ENCODE data around the gene SLC12A8. TPM values are rescaled to one million over a fixed set of nuclear protein-coding genes. Genes with fewer than 3 reads are reported as not detected.
A peak's percentile ranks its signal among the peaks of the same experiment; 100 is the strongest.

The SLC12A8 gene
- polyA plus RNA-seq, 1 donor from 2014 or later, result not detected

- Mint-ChIP-seq H3K4me1 (peaks cover 8 to 16% (median 9%) of the 10 kb centered on the region in 3 donors), H3K27me3 (no peaks in the 10 kb centered on the region), H3K4me3 (no peak overlapping the region), H3K9me3 (no peaks in the 10 kb centered on the region), H3K27ac (no peak overlapping the region), H3K36me3 (peaks cover 1% of the 10 kb centered on the region)
Measured at GRCh38 chr3:125076464-125076863, 136.1 kb downstream of the SLC12A8 start.

- no peak overlapping the region for H3K4me3 Mint-ChIP-seq
- peaks cover 1% of the 10 kb centered on the region for H3K36me3 Mint-ChIP-seq
- H3K27ac Mint-ChIP-seq, result no peak overlapping the region
- peaks cover 8 to 16% (median 9%) of the 10 kb centered on the region in 3 donors for H3K4me1 Mint-ChIP-seq
- H3K9me3 Mint-ChIP-seq, result no peaks in the 10 kb centered on the region
- no peaks in the 10 kb centered on the region for H3K27me3 Mint-ChIP-seq
Measured at GRCh38 chr3:125075738-125076137, 136.8 kb downstream of the SLC12A8 start.

GRCh38 chr3:125073390-125073905, 139.1 kb downstream of the SLC12A8 start:
- H3K9me3 Mint-ChIP-seq, result no peaks in the 10 kb centered on the region
- no peak overlapping the region for H3K4me3 Mint-ChIP-seq
- H3K27ac Mint-ChIP-seq, result peak overlapping the region in 1 of 3 donors; percentile 74
- H3K36me3 Mint-ChIP-seq, result peaks cover 1% of the 10 kb centered on the region
- peaks cover 21 to 25% (median 24%) of the 10 kb centered on the region in 3 donors for H3K4me1 Mint-ChIP-seq
- H3K27me3 Mint-ChIP-seq, result peaks cover 2% of the 10 kb centered on the region

DNA sequence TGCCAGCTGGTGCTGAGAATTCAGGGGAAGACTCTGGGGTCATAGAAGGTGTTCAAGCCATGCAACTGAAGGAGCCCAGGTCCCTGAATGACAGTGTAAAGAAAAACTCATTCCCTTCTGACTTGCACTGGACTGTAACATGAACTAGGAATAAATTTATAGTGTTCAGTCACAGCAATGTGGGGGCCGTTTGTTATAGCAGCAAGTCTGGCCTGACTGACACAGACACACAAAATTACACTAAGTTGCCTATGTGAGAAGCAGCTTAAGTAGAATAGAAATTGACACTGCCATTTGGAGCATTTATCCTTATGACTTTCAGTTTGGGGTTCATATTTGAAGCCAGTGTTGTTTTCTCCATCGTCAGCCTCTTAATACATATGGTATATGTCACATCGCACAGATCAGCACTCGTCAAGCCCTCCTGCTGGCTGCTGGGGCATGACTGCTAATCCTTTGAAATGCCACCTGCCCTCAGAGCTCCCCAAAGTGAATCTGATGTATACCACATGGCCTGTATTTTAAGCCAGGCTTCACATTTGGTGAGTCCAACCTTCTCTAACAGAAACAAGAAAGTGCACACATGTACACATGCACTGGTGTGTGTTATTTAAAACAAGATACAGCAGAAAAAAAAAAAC, 139.7 kb downstream of the SLC12A8 start:
- H3K9me3 Mint-ChIP-seq, result no peaks in the 10 kb centered on the region

DNA sequence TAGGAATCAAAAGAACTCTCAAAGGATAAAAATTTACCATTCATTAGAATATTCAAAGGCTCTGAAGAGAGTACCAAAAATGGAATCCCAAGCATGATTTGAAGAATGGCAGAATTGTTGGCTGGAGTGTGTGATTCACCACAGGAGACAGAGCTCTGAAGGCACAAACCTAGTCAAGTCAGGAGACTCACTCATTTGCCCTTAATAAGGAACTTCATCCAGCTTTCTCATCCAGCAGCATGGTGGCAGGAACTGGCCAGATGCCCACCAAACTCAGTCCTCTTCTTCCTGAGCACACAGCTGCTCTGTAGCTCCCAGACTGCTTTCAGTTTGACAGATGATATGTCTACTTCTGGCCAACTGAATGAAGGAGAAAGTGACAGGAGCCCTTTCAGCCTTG, 140.2 kb downstream of the SLC12A8 start:
- no peak overlapping the region for H3K27ac Mint-ChIP-seq
- no peak overlapping the region for H3K4me3 Mint-ChIP-seq
- H3K4me1 Mint-ChIP-seq, result peaks cover 15 to 16% (median 15%) of the 10 kb centered on the region in 3 donors
- peaks cover 2% of the 10 kb centered on the region for H3K36me3 Mint-ChIP-seq
- H3K27me3 Mint-ChIP-seq, result peaks cover 2% of the 10 kb centered on the region
- H3K9me3 Mint-ChIP-seq, result no peaks in the 10 kb centered on the region

More for the DNA sequence above, 139.7 kb downstream of the SLC12A8 start:
- Mint-ChIP-seq H3K27me3 (peaks cover 2% of the 10 kb centered on the region), H3K4me1 (peaks cover 16 to 20% (median 18%) of the 10 kb centered on the region in 3 donors), H3K36me3 (peaks cover 1% of the 10 kb centered on the region), H3K27ac (no peak overlapping the region), H3K4me3 (no peak overlapping the region)

GRCh38 chr3:125069968-125070745, 142.4 kb downstream of the SLC12A8 start:
- Mint-ChIP-seq H3K4me3 (peak overlapping the region in 1 of 4 donors; percentile 57), H3K4me1 (peaks cover 15 to 22% (median 15%) of the 10 kb centered on the region in 3 donors), H3K27ac (no peak overlapping the region), H3K9me3 (no peaks in the 10 kb centered on the region), H3K27me3 (peaks cover 2% of the 10 kb centered on the region), H3K36me3 (peaks cover 2% of the 10 kb centered on the region)

GRCh38 chr3:125069452-125069851, 143.1 kb downstream of the SLC12A8 start:
- peak overlapping the region in 1 of 3 donors; percentile 0 for H3K27ac Mint-ChIP-seq

GRCh38 chr3:125068265-125068664, 144.3 kb downstream of the SLC12A8 start:
- H3K27me3 Mint-ChIP-seq, result peaks cover 8% of the 10 kb centered on the region
- peaks cover 15 to 22% (median 15%) of the 10 kb centered on the region in 3 donors for H3K4me1 Mint-ChIP-seq
- H3K36me3 Mint-ChIP-seq, result peaks cover 2% of the 10 kb centered on the region
- H3K9me3 Mint-ChIP-seq, result no peaks in the 10 kb centered on the region
- no peak overlapping the region for H3K27ac Mint-ChIP-seq
- no peak overlapping the region for H3K4me3 Mint-ChIP-seq

More at GRCh38 chr3:125069452-125069851, 143.1 kb downstream of the SLC12A8 start:
- H3K36me3 Mint-ChIP-seq, result peaks cover 2% of the 10 kb centered on the region
- H3K9me3 Mint-ChIP-seq, result no peaks in the 10 kb centered on the region
- H3K4me1 Mint-ChIP-seq, result peaks cover 15 to 22% (median 15%) of the 10 kb centered on the region in 3 donors
- H3K27me3 Mint-ChIP-seq, result peaks cover 4% of the 10 kb centered on the region
- H3K4me3 Mint-ChIP-seq, result peak overlapping the region in 3 of 4 donors; percentile 3 to 57 (median 49)

DNA sequence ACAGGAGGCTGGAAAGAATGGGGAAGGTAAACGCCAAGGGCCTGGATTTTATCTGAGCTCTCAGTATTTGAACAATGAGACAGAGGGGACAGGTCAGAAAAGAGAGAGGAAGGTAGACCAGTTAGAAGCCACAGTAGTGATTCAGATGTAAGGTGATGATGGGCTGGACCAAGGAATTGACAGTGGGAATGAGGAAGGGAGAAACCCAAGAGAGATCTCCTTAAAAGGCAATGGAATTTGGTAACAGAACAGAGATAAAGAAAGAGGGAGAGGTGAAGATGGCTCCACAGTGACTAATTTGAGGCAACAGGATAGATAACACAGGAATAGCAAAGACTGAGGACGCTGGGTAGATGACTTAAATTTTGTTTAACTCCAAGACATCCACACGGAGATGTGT, 145.3 kb downstream of the SLC12A8 start:
- peaks cover 9% of the 10 kb centered on the region for H3K27me3 Mint-ChIP-seq
- H3K4me1 Mint-ChIP-seq, result peaks cover 15 to 22% (median 15%) of the 10 kb centered on the region in 3 donors
- no peaks in the 10 kb centered on the region for H3K9me3 Mint-ChIP-seq
- peak overlapping the region in 1 of 3 donors; percentile 77 for H3K27ac Mint-ChIP-seq
- H3K4me3 Mint-ChIP-seq, result peak overlapping the region in 1 of 4 donors; percentile 4
- peaks cover 2% of the 10 kb centered on the region for H3K36me3 Mint-ChIP-seq

GRCh38 chr3:125062904-125063618, 149.5 kb downstream of the SLC12A8 start:
- Mint-ChIP-seq H3K27me3 (peaks cover 10% of the 10 kb centered on the region), H3K27ac (no peak overlapping the region)

DNA sequence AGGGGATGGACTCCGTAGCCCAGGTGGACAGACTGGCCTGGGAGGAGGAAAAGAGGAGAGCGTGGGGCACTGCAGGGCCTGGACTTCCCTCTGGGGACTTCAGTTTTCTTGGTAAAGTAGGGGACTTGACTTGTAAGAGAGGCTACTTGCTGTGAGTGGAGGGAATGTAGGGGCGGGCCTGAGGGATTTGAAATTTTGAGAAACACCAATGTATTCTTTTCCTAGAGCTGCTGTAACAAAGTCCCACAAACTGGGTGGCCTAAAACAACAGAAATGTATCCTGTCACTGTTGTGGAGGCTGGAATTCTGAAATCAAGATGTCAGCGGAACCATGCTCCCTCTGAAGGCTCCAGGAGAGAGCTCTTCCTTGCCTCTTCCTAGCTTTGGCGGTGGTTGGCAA, 150.9 kb downstream of the SLC12A8 start:
- Mint-ChIP-seq H3K9me3 (no peaks in the 10 kb centered on the region), H3K4me3 (no peak overlapping the region), H3K27ac (no peak overlapping the region), H3K27me3 (peaks cover 10% of the 10 kb centered on the region), H3K4me1 (peaks cover 0 to 4% (median 0%) of the 10 kb centered on the region in 3 donors), H3K36me3 (peaks cover 1% of the 10 kb centered on the region)

More at GRCh38 chr3:125062904-125063618, 149.5 kb downstream of the SLC12A8 start:
- Mint-ChIP-seq H3K4me3 (no peak overlapping the region), H3K9me3 (no peaks in the 10 kb centered on the region), H3K4me1 (peaks cover 0 to 9% (median 4%) of the 10 kb centered on the region in 3 donors), H3K36me3 (peaks cover 4% of the 10 kb centered on the region)

GRCh38 chr3:125061170-125061569, 151.4 kb downstream of the SLC12A8 start:
- Mint-ChIP-seq H3K4me1 (peaks cover 0 to 4% (median 2%) of the 10 kb centered on the region in 3 donors), H3K4me3 (no peak overlapping the region), H3K9me3 (no peaks in the 10 kb centered on the region), H3K27ac (no peak overlapping the region), H3K36me3 (peaks cover 1% of the 10 kb centered on the region), H3K27me3 (peaks cover 10% of the 10 kb centered on the region)

DNA sequence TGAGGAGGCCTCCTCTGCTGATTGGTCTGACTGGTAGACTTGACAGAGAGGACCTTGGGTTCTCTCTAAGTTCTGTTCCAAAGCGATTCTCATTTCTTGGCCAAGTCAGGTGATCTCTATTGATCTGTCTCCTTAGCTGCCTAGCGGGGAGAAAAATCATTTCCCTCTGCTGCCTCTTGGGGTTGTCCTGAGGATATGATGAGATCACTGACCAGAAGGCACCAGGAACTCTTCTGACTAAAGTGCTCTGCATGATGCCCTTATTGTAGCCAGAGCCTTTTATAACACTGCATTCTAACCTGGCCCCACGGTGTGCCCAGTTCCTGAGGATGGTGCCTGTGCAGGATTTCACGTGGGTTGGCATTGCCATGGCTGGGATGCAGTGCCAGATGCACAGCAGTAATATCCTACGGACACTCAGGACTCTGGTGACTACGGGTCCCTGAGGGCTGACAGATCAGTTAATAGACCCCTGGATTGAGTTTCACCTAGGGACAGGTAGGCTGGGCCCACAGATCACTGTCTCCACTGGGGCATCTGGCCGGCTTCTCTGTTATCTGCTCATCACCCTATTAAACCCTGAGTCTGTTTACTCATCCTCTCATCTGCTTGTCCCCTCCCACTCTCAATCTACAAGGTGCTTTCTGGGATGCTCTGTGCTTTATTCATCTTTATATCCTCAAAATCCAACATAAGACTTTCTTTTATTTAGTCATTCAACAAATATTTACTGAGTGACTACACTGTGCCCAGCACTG, 152.9 kb downstream of the SLC12A8 start:
- H3K27ac Mint-ChIP-seq, result peak overlapping the region in 1 of 3 donors; percentile 4
- H3K4me3 Mint-ChIP-seq, result peak overlapping the region in 1 of 4 donors; percentile 58
- peaks cover 10% of the 10 kb centered on the region for H3K27me3 Mint-ChIP-seq
- H3K9me3 Mint-ChIP-seq, result no peaks in the 10 kb centered on the region
- peaks cover 3 to 7% (median 5%) of the 10 kb centered on the region in 3 donors for H3K4me1 Mint-ChIP-seq
- H3K36me3 Mint-ChIP-seq, result peaks cover 1% of the 10 kb centered on the region

DNA sequence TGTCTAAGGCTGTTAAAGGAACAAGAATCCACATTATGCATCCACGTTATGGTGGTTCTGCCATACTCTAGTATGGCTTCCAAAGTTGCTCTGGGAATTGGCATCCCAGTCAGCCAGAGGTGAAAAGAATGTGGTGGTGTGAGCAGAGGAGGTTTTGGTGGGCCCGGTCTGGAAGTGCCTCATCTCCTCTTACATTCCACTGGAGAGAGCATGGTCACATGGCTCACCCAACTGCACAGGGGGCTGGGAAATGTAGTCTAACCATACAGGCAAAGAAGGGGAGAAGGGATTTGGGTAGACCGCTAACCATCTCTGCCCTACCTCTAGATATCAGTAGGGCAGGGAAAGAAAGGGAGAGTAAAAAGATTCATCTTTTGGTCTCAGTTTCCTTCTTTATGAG, 153.6 kb downstream of the SLC12A8 start:
- no peak overlapping the region for H3K27ac Mint-ChIP-seq
- peaks cover 5% of the 10 kb centered on the region for H3K27me3 Mint-ChIP-seq

More for the DNA sequence above, 153.6 kb downstream of the SLC12A8 start:
- H3K4me3 Mint-ChIP-seq, result peak overlapping the region in 1 of 4 donors; percentile 58
- peaks cover 9 to 11% (median 11%) of the 10 kb centered on the region in 3 donors for H3K4me1 Mint-ChIP-seq
- no peaks in the 10 kb centered on the region for H3K9me3 Mint-ChIP-seq
- H3K36me3 Mint-ChIP-seq, result peaks cover 1% of the 10 kb centered on the region
